Motor neuron (in vitro differentiated cells): ENCODE data around the gene DGKZ. TPM values are rescaled to one million over a fixed set of nuclear protein-coding genes. Genes with fewer than 3 reads are reported as not detected.

Source experiments
- ATAC-seq, 8 experiments: fragments of 200-7000 bp; cut with Tn5 transposase; replicated peaks in 6 of 8; 2 replicates each; pipeline ENCODE4 v1.8.0; 2021; ENCODE audit warnings: mild to moderate bottlenecking in 8 of 8, moderate library complexity in 8 of 8
- H3K27ac ChIP-seq, 2 donors: fragments of 250-450 bp; sonication (Bioruptor Pico); 2 replicates each; pipeline ENCODE4 v1.9.0; 2021; ENCODE audit warnings: antibody characterized with exemption in 2 of 2, mild to moderate bottlenecking in 2 of 2, moderate library complexity in 1 of 2
- H3K4me1 ChIP-seq, 2 donors: fragments of 250-450 bp; sonication (Bioruptor Pico); replicated peaks in 1 of 2; 2 replicates each; pipeline ENCODE4 v1.6.1; 2021; ENCODE audit warnings: antibody characterized with exemption in 2 of 2, mild to moderate bottlenecking in 2 of 2, moderate library complexity in 1 of 2
- H3K4me3 ChIP-seq, 5 donors: fragments of 250-450 bp; sonication (Bioruptor Pico); 2 replicates each; pipeline ENCODE4 v1.9.0; 2021; ENCODE audit warnings: antibody characterized with exemption in 5 of 5, mild to moderate bottlenecking in 5 of 5, moderate library complexity in 4 of 5
- WGBS, 10 experiments: fragments of 450-650 bp; shearing (Covaris generic); methylation state at CpG; one replicate each; pipeline ENCODE4 v1.0.0; 2022; 5-methylcytosine and 5-hydroxymethylcytosine counted together
- in situ Hi-C, 9 experiments: fragments of 400-800 bp; cut with MboI; loops; one replicate each; pipeline ENCODE4 v1.15.0; 2021; ENCODE audit warnings: low sequenced_read_pairs in 9 of 9, low pct_unique_long_range_greater_than_20kb in 2 of 9; ENCODE audit not compliant: unreplicated experiment in 9 of 9
- total RNA-seq, 8 experiments: library from RNA; unstranded; fragments of 300-600 nt; gene quantifications; 2 replicates each; pipeline versions ENCODE4 v1.2.3 to v1.2.4, GENCODE V29; 2022

Gene DGKZ
- total RNA-seq, 8 experiments from 2014 or later = 16.8 to 54.0 (median 25.9) TPM

DNA sequence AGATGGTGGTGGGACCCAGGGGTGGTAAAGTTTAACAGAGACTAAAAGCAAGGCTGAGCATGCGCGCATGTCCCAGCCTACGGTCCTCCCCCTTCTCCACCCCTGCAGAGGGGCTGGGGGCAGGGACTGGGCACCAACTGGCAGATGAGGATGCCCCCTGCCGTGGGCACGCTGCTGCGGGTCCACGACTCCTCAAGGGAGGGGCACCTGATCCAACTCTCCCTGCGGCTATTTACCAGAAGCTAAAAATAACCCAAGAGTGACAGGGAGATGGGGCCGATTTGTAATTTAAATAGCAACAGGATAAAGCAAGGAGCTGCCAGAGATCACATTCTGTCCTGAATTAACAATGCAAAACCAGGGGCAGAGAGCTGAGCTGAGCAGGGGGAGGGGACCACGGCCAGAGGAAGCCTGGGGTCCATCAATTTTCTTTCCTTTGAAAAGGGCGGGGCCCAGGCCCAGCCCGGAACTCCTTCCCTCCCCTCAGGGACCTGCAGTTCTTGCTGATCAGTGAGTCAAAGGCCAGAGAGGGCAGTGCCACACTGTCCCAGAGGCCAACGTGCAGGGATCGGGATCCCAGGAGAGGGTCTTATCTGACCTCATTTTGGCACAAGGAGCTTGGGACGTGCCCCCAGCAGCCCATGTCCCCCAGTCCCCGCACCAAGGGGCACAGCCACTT lies 8.1 kb upstream of the DGKZ start:
- H3K27ac ChIP-seq = peak overlapping the region; percentile 4 to 36
- in situ Hi-C loops = no loop called here
- WGBS, 10 experiments = 5 to 35% (median 17%) methylated on average over 4 to 9 of the region's 16 CpGs; no CpG with 5 or more reads in 6 of the 10 experiments
- peak; percentile 87 to 96 (median 92) for ATAC-seq
- H3K4me1 ChIP-seq = peaks cover 18 to 22% of the 10 kb centered on the region in 2 donors
- H3K4me3 ChIP-seq = no peak overlapping the region

DNA sequence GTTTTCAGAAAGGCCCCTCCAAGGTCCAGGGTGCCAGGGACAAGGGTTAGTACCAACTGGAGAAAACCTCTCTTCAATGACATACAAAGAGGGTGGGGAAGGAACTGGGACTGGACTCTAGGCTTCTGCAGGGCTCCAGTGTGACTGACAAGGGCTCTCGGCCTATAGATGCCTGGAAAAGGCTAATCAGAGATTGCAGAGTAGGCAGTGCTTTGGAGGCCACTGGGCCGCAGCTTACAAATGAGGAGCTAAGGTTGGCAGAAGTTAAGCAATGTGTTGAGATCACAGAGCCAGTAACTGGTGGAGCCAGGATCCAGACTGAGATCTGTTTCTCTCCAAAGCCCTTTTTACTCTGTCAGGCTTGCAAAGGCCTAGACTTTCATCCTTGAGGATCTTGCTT lies 7.4 kb upstream of the DGKZ start:
- WGBS, 10 experiments = 20 to 100% (median 83%) methylated on average over 1 to 2 of the region's 2 CpGs; no CpG with 5 or more reads in 6 of the 10 experiments
- in situ Hi-C loops = no loop called here
- no peak overlapping the region for H3K4me3 ChIP-seq
- H3K4me1 ChIP-seq = peaks cover 18 to 24% of the 10 kb centered on the region in 2 donors
- peak in 1 of 8 experiments; percentile 25 for ATAC-seq
- H3K27ac ChIP-seq = peak overlapping the region in 1 of 2 donors; percentile 36

DNA sequence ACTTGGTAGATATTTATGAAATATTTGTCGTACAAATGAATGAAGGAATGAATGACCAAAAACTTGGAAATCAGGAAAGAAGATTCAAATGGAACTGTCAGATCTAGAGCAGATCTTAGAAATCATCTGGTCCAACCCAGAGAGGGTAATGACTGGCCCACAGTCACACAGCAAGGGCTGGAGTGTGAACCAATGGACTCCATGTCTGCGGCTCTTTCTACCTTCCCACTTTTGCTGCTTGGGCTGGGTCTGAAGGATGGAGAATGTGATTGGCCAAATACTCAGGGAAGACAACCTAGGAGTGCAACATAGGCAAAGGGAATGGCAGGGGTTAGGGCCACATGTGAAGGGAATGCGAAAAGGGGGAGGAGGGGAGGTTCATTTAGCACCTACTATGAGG lies 5.8 kb upstream of the DGKZ start:
- H3K27ac ChIP-seq = no peak overlapping the region
- H3K4me3 ChIP-seq = no peak overlapping the region
- no peak for ATAC-seq
- WGBS, 10 experiments = 81 to 100% (median 90%) methylated on average over 1 to 3 of the region's 3 CpGs; no CpG with 5 or more reads in 2 of the 10 experiments
- in situ Hi-C loops = no loop called here
- peaks cover 18 to 29% of the 10 kb centered on the region in 2 donors for H3K4me1 ChIP-seq

- ATAC-seq = no peak
- Histone ChIP-seq H3K4me1 (peaks cover 18 to 34% of the 10 kb centered on the region in 2 donors), H3K27ac (no peak overlapping the region)
Measured at GRCh38 chr11:46342239-46342638, 5.0 kb upstream of the DGKZ start.

GRCh38 chr11:46343520-46343919 lies 3.7 kb upstream of the DGKZ start:
- Histone ChIP-seq H3K4me1 (peaks cover 17 to 38% of the 10 kb centered on the region in 2 donors), H3K4me3 (no peak overlapping the region), H3K27ac (no peak overlapping the region)
- ATAC-seq = no peak
- in situ Hi-C loops = no loop called here
- WGBS, 10 experiments = 50 to 100% (median 91%) methylated on average over 1 to 3 of the region's 3 CpGs; no CpG with 5 or more reads in 1 of the 10 experiments

More at GRCh38 chr11:46342239-46342638, 5.0 kb upstream of the DGKZ start:
- in situ Hi-C loops = no loop called here
- 27 to 66% (median 52%) methylated on average over 1 to 4 of the region's 5 CpGs; no CpG with 5 or more reads in 6 of the 10 experiments for WGBS, 10 experiments
- H3K4me3 ChIP-seq = no peak overlapping the region

DNA sequence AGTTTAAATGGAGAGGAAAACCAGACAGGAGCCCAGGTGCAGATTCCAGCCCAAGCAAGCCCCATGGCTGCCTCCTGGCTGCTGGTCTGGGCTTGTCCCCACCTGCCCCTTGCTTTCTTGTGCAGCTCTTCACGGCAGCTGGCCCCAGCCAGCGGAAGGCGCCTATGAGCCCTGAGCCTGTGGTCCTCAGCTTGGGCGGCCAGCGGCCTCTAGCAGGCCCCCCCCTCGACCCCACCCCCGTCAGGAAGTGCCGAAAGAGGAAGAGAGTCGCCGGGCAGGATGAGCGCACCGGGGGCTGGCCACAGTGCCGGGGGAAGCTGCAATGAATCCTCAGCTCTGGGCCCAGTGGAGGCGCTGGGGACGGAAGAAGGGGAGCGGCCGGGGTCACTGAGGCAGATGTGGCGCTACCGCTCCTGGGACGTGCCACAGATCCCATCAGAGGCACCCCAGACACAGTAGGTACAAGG lies 2.1 kb upstream of the DGKZ start:
- Histone ChIP-seq H3K27ac (no peak overlapping the region), H3K4me3 (no peak overlapping the region), H3K4me1 (peaks cover 5 to 27% of the 10 kb centered on the region in 2 donors)
- 47 to 62% methylated on average over 2 to 15 of the region's 20 CpGs; no CpG with 5 or more reads in 8 of the 10 experiments for WGBS, 10 experiments
- in situ Hi-C loops = no loop called here
- ATAC-seq = no peak

GRCh38 chr11:46345881-46346484 lies 1.3 kb upstream of the DGKZ start:
- no peak overlapping the region for H3K27ac ChIP-seq
- no peak for ATAC-seq
- WGBS, 10 experiments = 40 to 100% (median 87%) methylated on average over 1 to 3 of the region's 10 CpGs; no CpG with 5 or more reads in 4 of the 10 experiments
- in situ Hi-C loops = no loop called here
- H3K4me1 ChIP-seq = peaks cover 5 to 26% of the 10 kb centered on the region in 2 donors
- no peak overlapping the region for H3K4me3 ChIP-seq

DNA sequence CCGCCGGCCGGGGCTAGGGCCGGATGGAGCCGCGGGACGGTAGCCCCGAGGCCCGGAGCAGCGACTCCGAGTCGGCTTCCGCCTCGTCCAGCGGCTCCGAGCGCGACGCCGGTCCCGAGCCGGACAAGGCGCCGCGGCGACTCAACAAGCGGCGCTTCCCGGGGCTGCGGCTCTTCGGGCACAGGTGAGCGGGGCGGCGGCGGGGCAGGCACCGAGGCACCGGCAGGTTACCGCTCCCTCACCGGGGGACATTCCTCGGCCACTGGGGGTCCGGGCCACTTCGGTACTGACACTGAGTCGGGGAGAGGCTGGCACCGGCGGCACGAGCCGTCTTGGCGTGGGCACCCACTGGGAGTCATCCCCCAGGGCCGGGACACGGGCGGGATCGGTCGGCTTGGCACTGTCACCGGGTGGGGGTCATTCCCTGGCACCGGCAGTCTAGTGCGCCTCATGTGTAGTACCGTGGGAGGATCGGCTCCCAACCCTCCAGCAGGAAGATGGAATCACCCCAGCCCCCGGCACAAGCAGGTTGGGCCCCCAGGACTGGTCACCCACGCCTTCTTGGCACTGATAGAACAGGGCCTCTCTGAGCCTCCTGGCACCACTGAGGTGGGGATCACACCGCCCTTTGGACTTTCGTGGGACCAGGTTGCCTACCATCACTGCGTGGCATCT lies 511 bp downstream of the DGKZ start:
- Histone ChIP-seq H3K27ac (no peak overlapping the region), H3K4me3 (peak overlapping the region; percentile 56 to 76 (median 61)), H3K4me1 (peaks cover 10 to 26% of the 10 kb centered on the region in 2 donors)
- in situ Hi-C loops = no loop called here
- 0% methylated on average over 2 of the region's 63 CpGs; no CpG with 5 or more reads in 9 of the 10 experiments for WGBS, 10 experiments
- ATAC-seq = peak in 6 of 8 experiments; percentile 0 to 10 (median 2)

DNA sequence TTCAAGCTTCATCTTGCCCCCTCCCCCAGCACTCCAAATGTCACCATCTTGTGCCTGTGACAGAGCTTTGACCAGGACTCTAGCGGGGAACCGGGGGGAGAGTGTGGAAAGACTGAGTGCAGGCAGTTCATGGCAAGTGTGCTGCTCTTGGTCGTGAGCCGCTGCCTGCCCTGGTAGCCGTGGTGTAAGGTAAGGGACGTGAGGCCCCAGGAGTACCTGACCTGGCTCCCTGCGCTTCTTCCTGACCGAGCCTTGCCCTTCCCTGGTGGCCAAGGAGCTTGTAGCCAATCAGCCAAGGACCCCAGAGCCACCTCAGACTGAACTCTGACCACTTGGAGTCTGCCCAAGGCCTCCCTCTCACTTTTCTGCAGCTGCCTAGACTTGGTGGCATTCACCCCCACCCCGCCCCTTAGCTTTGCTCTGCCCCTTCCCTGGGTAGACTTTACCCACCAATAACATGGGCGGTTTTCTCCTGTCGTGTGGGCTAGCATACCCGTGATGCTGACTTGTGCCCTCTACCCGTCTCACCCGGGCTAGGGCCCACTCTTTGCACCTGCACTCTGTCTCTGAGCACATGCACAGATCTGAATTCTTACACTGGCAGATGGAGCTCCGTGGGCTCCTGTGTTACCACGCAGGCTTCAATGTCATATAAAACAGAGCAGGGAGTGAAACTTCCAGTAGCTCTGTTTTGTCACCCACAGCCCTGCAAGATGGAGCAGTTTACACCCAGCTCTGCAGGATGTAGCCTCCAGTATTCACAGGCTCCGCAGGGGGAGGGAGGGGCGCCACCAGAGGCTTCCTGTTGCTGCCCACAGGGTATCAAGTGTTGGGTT lies 1.5 kb downstream of the DGKZ start:
- in situ Hi-C loops = no loop called here
- no peak overlapping the region for H3K27ac ChIP-seq
- peak overlapping the region; percentile 56 to 76 (median 61) for H3K4me3 ChIP-seq
- no peak for ATAC-seq
- peaks cover 10 to 26% of the 10 kb centered on the region in 2 donors for H3K4me1 ChIP-seq
- 48 to 100% (median 77%) methylated on average over 1 to 7 of the region's 18 CpGs; no CpG with 5 or more reads in 4 of the 10 experiments for WGBS, 10 experiments

- WGBS, 10 experiments = 80 to 100% (median 100%) methylated on average over 1 to 3 of the region's 3 CpGs; no CpG with 5 or more reads in 4 of the 10 experiments
- no peak for ATAC-seq
- Histone ChIP-seq H3K27ac (no peak overlapping the region), H3K4me3 (no peak overlapping the region), H3K4me1 (peaks cover 10 to 23% of the 10 kb centered on the region in 2 donors)
- in situ Hi-C loops = no loop called here
Measured at GRCh38 chr11:46350695-46351094, 3.4 kb downstream of the DGKZ start.

- no peak for ATAC-seq
- Histone ChIP-seq H3K4me1 (peaks cover 10 to 23% of the 10 kb centered on the region in 2 donors), H3K27ac (no peak overlapping the region), H3K4me3 (no peak overlapping the region)
- 86 to 100% (median 86%) methylated on average over 2 to 3 of the region's 8 CpGs; no CpG with 5 or more reads in 7 of the 10 experiments for WGBS, 10 experiments
- in situ Hi-C loops = no loop called here
Measured at GRCh38 chr11:46351148-46351547, 3.9 kb downstream of the DGKZ start.

DNA sequence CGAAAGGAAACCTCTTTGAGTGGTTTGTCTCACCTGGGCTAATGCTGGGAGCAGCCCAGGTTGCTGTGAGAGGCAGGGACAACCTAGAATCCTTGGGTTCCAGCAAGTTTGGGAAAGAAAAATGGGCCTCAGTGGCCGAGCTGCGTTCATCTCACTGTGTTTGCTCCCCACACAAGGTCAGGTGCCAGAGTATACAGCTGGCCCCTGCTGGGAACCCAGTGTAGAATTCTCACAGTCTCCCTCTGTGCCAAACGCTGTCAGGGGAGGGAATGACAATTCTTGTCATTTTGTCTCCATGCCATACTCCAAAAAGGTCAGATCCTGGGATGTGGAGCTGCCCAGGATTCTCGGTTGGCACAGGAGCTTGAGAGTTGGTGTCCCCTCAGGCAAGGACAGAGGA lies 4.3 kb downstream of the DGKZ start:
- Histone ChIP-seq H3K4me1 (peaks cover 10 to 24% of the 10 kb centered on the region in 2 donors), H3K27ac (no peak overlapping the region), H3K4me3 (no peak overlapping the region)
- in situ Hi-C loops = no loop called here
- WGBS, 10 experiments = 92% methylated on average over 2 of the region's 5 CpGs; no CpG with 5 or more reads in 9 of the 10 experiments
- ATAC-seq = no peak
